Liver (tissue), 5 donors: ENCODE measurements around the gene FMC1. TPM values are rescaled to one million over a fixed set of nuclear protein-coding genes. Genes with fewer than 3 reads are reported as not detected.

Experiments used
- polyA plus RNA-seq, 2 donors: library from polyadenylated mRNA; stranded (reverse) in 1 of 2; unstranded in 1 of 2; fragments of 200-250 nt in 1 of 2; fragments of >200 nt in 1 of 2; fragmentation: Nextera tagmentation in 1 of 2; extraction: Ambion mirVana in 1 of 2; gene quantifications; one replicate each; pipeline versions ENCODE4 v1.2.1 to v1.2.3, GENCODE V29; 2013 to 2015
- small RNA-seq: library from RNA; depleted of rRNA; stranded (forward); fragments of <200 nt; gene quantifications from one replicate; pipeline ENCODE3, GENCODE V24; 2014
- total RNA-seq, 2 donors: library from RNA; depleted of rRNA; stranded (reverse); fragments of >200 nt; gene quantifications; one replicate each; pipeline ENCODE4 v1.2.3, GENCODE V29; 2014
- donor health status: healthy.
- donor health status: healthy.
- donor health status: healthy.

Gene FMC1
- total and polyA plus RNA-seq, 4 donors, result 5.5 to 76.3 (median 10.5) TPM

Small RNA genes lying within 50 kb of the gene (small RNA-seq; reads per million reads assigned to genes)
- gene RNU6-206P, result not detected

Other genes with a start within 250 kb of the FMC1 start
- 10 to 100 TPM; 22.3 to 40.5 TPM for gene ZC3HAV1, start 231.6 kb upstream of the FMC1 start, total RNA-seq
- gene ZC3HAV1, start 231.6 kb upstream of the FMC1 start, polyA plus RNA-seq, result 10 to 100 TPM in 1 of 2 donors, 1 to 10 TPM in 1; 6.6 to 10.8 TPM
- gene UBN2, start 110.1 kb upstream of the FMC1 start, total RNA-seq, result 1 to 10 TPM; 8.3 to 9.1 TPM
- gene UBN2, start 110.1 kb upstream of the FMC1 start, polyA plus RNA-seq, result 1 to 10 TPM; 1.1 to 1.3 TPM
- 10 to 100 TPM; 28.2 to 38.9 TPM for gene LUC7L2, start 18.6 kb downstream of the FMC1 start, total RNA-seq
- gene LUC7L2, start 18.6 kb downstream of the FMC1 start, polyA plus RNA-seq, result 10 to 100 TPM; 16.2 to 17.5 TPM
- gene KLRG2, start 142.3 kb downstream of the FMC1 start, total RNA-seq, result under 1 TPM in 1 of 2 donors, not detected in 1; 0.14 TPM
- gene KLRG2, start 142.3 kb downstream of the FMC1 start, polyA plus RNA-seq, result not detected
- gene CLEC2L, start 182.3 kb downstream of the FMC1 start, total RNA-seq, result under 1 TPM in 1 of 2 donors, not detected in 1; 0.05 TPM
- gene CLEC2L, start 182.3 kb downstream of the FMC1 start, polyA plus RNA-seq, result not detected